MM.1S (cell line): ENCODE measurements around the gene CCDC91.

Source experiments
- EZH2 ChIP-seq: fragments of 300-600 bp; sonication (generic); optimal IDR thresholded peaks from 2 replicates; pipeline ENCODE3; 2017; ENCODE audit warnings: low read depth, mild to moderate bottlenecking, antibody characterized with exemption, low read length, mixed read lengths
- EZH2phosphoT487 ChIP-seq: fragments of 300-600 bp; sonication (generic); IDR thresholded peaks from 2 replicates; pipeline ENCODE4 v1.6.1; 2018; ENCODE audit warnings: antibody characterized with exemption, low read length
- TF ChIP-seq, protein P1 (sequence below): fragments of 300-600 bp; sonication (generic); IDR thresholded peaks from 2 replicates; pipeline ENCODE4 v1.5.1; 2016; ENCODE audit warnings: antibody characterized with exemption, low read length, mixed read lengths

DNA sequence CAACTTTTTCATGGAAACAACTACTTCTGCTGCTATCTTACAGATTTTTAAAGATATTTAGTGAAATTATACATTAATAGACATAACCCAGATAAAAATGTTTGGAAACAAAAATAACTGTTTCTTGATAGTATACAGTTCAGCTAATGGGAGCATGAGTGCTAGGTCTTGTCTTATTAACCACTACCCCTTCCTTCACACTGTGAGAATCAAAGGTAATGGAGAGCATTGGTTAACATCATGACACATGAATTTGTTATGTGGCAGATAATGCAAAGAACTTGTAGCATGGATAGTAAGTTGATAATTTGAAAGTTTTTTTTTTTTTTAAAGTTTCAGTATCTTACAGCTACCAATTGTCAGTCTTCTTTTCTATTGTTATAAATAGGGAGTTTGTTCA lies 44.2 kb downstream of the CCDC91 start:
- TF ChIP-seq EZH2phosphoT487, result no peak
- TF ChIP-seq, protein P1, sequence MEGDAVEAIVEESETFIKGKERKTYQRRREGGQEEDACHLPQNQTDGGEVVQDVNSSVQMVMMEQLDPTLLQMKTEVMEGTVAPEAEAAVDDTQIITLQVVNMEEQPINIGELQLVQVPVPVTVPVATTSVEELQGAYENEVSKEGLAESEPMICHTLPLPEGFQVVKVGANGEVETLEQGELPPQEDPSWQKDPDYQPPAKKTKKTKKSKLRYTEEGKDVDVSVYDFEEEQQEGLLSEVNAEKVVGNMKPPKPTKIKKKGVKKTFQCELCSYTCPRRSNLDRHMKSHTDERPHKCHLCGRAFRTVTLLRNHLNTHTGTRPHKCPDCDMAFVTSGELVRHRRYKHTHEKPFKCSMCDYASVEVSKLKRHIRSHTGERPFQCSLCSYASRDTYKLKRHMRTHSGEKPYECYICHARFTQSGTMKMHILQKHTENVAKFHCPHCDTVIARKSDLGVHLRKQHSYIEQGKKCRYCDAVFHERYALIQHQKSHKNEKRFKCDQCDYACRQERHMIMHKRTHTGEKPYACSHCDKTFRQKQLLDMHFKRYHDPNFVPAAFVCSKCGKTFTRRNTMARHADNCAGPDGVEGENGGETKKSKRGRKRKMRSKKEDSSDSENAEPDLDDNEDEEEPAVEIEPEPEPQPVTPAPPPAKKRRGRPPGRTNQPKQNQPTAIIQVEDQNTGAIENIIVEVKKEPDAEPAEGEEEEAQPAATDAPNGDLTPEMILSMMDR, result no peak
- TF ChIP-seq EZH2, result no peak
